ENCODE data around the gene FRAS1. TPM values are rescaled to one million over a fixed set of nuclear protein-coding genes. Genes with fewer than 3 reads are reported as not detected.
A peak's percentile ranks its signal among the peaks of the same experiment; 100 is the strongest.
"Not testable (repeated sequence)": the region's sequence is repeated elsewhere in the genome, so short reads cannot be mapped to it uniquely, and the experiment has no call there.

FRAS1 gene
- total RNA-seq, 1 donor from 2014 or later = 20.2 TPM

- ATAC-seq (no peak), DNase-seq (no peak)
- no peaks in the 10 kb centered on the region for H3K36me3 ChIP-seq
- intact Hi-C loops (cut with DNase I) = no loop called here
- no peak overlapping the region for H3K4me3 ChIP-seq
- no peaks in the 10 kb centered on the region for H3K27me3 ChIP-seq
- H3K4me1 ChIP-seq = no peaks in the 10 kb centered on the region
- no peak overlapping the region for H3K27ac ChIP-seq
- no peaks in the 10 kb centered on the region for H3K9me3 ChIP-seq
- TF ChIP-seq CTCF (IDR thresholded peaks at IDR 0.05) = no peak
These were observed 187.8 kb downstream of the FRAS1 start for GRCh38 chr4:78244705-78245485.

DNA sequence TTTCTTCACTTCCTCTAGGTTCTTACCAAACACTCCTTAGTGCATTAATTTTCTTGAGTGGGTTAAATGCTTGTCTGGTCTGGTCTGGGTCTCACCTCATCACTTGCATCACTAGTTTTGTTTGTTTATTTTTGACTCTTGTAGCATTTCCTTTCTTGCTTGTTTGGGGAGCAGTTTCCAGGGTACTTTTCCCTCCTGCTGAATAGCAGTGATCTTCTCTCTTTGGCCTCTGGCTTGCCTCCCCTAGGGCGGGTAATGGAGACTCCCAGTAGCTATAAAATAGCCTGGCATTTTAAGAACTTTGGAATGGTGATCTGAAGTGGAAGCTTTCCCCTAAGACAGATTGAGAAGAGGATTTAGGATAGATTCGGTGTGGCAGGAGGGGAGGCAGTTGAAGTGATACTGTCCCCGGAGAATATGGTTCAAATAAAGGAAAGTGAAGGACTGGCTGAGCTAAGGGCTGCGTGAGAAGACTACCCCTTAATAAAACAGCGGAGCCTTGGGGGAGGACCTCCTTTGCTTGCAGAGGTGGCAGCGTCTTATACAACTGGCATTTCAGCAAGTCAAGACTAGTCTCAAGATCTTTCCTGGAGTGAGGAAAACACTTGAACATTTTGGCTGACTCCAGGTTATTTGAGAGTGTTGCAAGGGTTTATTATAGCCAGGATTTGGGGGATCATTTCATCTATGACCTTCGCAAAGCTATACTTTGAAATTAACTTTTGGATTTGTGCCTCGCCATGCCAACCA lies 190.6 kb downstream of the FRAS1 start:
- H3K36me3 ChIP-seq = no peaks in the 10 kb centered on the region
- no peak overlapping the region for H3K27ac ChIP-seq
- DNase-seq (no peak), ATAC-seq (peak; percentile 41)
- H3K4me1 ChIP-seq = no peaks in the 10 kb centered on the region
- no peak for TF ChIP-seq CTCF (IDR thresholded peaks at IDR 0.05)
- no peaks in the 10 kb centered on the region for H3K9me3 ChIP-seq
- H3K27me3 ChIP-seq = no peaks in the 10 kb centered on the region
- intact Hi-C loops (cut with DNase I) = no loop called here
- no peak overlapping the region for H3K4me3 ChIP-seq

GRCh38 chr4:78250500-78250899 lies 193.4 kb downstream of the FRAS1 start:
- Histone ChIP-seq H3K27ac (no peak overlapping the region), H3K27me3 (no peaks in the 10 kb centered on the region), H3K36me3 (no peaks in the 10 kb centered on the region), H3K9me3 (no peaks in the 10 kb centered on the region), H3K4me3 (no peak overlapping the region), H3K4me1 (no peaks in the 10 kb centered on the region)
- DNase-seq (no peak), ATAC-seq (no peak)
- TF ChIP-seq CTCF (IDR thresholded peaks at IDR 0.05) = no peak
- intact Hi-C loops (cut with DNase I) = no loop called here

DNA sequence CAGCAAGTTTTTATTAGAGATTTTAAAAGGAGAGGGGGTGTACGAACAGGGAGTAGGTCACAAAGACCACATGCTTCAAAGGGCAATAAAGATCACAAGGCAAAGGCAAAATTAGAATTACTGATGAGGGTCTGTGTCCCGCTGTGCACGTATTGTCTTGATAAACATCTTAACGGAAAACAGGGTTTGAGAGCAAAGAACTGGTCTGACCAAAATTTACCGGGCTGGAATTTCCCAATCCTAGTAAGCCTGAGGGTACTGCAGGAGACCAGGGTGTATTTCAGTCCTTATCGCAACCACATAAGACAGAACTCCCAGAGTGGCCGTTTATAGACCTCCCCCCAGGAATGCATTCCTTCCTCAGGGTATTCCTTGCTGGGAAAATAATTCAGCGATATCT lies 195.7 kb downstream of the FRAS1 start:
- ATAC-seq; intact Hi-C loops (cut with DNase I): not testable (repeated sequence)

DNA sequence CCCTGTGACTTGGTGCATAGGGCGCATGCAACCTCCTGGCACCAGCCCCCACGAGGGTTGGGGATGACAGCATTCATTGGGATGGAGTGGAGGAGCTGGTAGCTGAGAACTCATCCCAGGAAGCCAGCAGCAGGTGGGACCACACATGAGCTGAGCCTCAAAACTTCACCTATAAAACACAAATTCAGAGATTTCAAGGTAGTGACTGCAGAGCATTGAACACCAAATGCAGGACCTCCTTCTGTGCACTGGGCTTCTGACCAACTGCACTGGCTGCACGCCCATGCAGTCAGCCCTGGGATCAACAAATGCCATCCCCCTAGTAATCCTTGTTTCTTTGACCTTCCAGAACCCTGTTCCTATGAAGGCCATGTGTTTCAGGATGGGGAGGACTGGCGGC lies 197.8 kb downstream of the FRAS1 start:
- DNase-seq (no peak), ATAC-seq (no peak)
- H3K27ac ChIP-seq = no peak overlapping the region
- H3K9me3 ChIP-seq = no peaks in the 10 kb centered on the region
- no peaks in the 10 kb centered on the region for H3K4me1 ChIP-seq
- no peak for TF ChIP-seq CTCF (IDR thresholded peaks at IDR 0.05)
- H3K27me3 ChIP-seq = no peaks in the 10 kb centered on the region
- no peak overlapping the region for H3K4me3 ChIP-seq
- no peaks in the 10 kb centered on the region for H3K36me3 ChIP-seq
- intact Hi-C loops (cut with DNase I) = no loop called here

More for the DNA sequence above, 195.7 kb downstream of the FRAS1 start:
- not testable (repeated sequence) for H3K4me3 ChIP-seq, H3K27ac ChIP-seq, DNase-seq, H3K9me3 ChIP-seq, H3K36me3 ChIP-seq, H3K27me3 ChIP-seq, H3K4me1 ChIP-seq

- intact Hi-C loops (cut with DNase I) = no loop called here
- no peak for DNase-seq
- Histone ChIP-seq H3K27me3 (no peaks in the 10 kb centered on the region), H3K4me1 (no peaks in the 10 kb centered on the region), H3K36me3 (no peaks in the 10 kb centered on the region), H3K9me3 (no peaks in the 10 kb centered on the region), H3K27ac (no peak overlapping the region), H3K4me3 (no peak overlapping the region)
- TF ChIP-seq CTCF (IDR thresholded peaks at IDR 0.05) = no peak
- no peak for ATAC-seq
These were observed 207.9 kb downstream of the FRAS1 start for GRCh38 chr4:78265006-78265405.

Measured in upper lobe of right lung (tissue), 1 donor.